ENCODE measurements around the gene SRGAP2B. TPM values are rescaled to one million over a fixed set of nuclear protein-coding genes. Genes with fewer than 3 reads are reported as not detected.
"Not testable (repeated sequence)": the region's sequence is repeated elsewhere in the genome, so short reads cannot be mapped to it uniquely, and the experiment has no call there.

Gene SRGAP2B
- total RNA-seq, 1 experiment from 2014 or later: 4.9 TPM

- DNase-seq, H3K9me3 ChIP-seq, H3K27me3 ChIP-seq, H3K36me3 ChIP-seq, H3K4me3 ChIP-seq: not testable (repeated sequence)
Observed at GRCh38 chr1:144913977-144914734, 181.0 kb downstream of the SRGAP2B start.

DNA sequence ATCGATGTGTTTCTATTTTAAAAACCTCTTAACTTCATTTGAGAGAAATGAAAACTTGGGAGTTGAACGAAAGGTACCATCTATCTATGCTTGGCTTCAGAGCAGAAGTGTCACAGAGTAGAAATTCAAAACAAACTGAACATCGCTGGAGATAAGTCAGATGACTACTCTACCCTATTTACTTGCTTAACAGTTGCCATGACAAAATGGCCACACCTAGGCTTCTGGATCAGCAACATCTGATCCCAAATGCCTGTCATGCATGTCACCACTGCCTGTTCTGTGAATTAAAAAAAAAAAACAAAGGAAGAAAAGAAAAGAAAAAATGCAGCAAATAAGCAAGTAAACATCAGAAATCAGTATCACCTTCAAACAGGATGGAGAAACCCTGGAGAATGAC is 181.7 kb downstream of the SRGAP2B start:
- H3K27me3 ChIP-seq, H3K9me3 ChIP-seq, H3K36me3 ChIP-seq, H3K4me3 ChIP-seq, DNase-seq: not testable (repeated sequence)

GRCh38 chr1:144910729-144911128 is 184.4 kb downstream of the SRGAP2B start:
- not testable (repeated sequence) for H3K27me3 ChIP-seq, DNase-seq, H3K4me3 ChIP-seq, H3K9me3 ChIP-seq, H3K36me3 ChIP-seq

DNA sequence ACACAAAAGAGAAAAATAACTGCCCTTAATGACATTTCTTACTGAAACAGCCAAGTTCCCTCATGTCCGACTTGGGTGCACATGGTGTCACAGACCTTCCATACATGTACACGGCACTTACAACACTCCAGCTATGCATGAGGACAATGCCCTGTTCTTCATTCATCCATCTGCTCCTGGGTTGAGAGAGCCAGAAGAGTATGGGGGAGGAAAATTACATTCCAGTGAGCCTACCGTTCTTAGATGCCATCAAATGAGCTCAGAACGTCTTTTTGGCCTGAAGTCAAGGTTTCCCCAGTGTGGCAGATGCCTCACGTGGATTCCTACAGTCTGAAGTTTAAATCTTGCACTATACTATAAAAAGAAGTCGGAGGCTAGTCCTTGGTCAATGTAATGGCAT is 194.3 kb downstream of the SRGAP2B start:
- H3K36me3 ChIP-seq, H3K27me3 ChIP-seq, H3K4me3 ChIP-seq, DNase-seq, H3K9me3 ChIP-seq: not testable (repeated sequence)

GRCh38 chr1:144894454-144895201 is 200.5 kb downstream of the SRGAP2B start:
- H3K9me3 ChIP-seq, DNase-seq, H3K27me3 ChIP-seq, H3K36me3 ChIP-seq, H3K4me3 ChIP-seq: not testable (repeated sequence)

- H3K27me3 ChIP-seq, H3K9me3 ChIP-seq, DNase-seq, H3K4me3 ChIP-seq, H3K36me3 ChIP-seq: not testable (repeated sequence)
Observed at GRCh38 chr1:144893710-144894438, 201.3 kb downstream of the SRGAP2B start.

GRCh38 chr1:144893062-144893461 is 202.1 kb downstream of the SRGAP2B start:
- H3K27me3 ChIP-seq, DNase-seq, H3K9me3 ChIP-seq, H3K4me3 ChIP-seq, H3K36me3 ChIP-seq: not testable (repeated sequence)

- not testable (repeated sequence) for H3K36me3 ChIP-seq, DNase-seq, H3K27me3 ChIP-seq, H3K4me3 ChIP-seq, H3K9me3 ChIP-seq
Observed at GRCh38 chr1:144889450-144890115, 205.5 kb downstream of the SRGAP2B start.

DNA sequence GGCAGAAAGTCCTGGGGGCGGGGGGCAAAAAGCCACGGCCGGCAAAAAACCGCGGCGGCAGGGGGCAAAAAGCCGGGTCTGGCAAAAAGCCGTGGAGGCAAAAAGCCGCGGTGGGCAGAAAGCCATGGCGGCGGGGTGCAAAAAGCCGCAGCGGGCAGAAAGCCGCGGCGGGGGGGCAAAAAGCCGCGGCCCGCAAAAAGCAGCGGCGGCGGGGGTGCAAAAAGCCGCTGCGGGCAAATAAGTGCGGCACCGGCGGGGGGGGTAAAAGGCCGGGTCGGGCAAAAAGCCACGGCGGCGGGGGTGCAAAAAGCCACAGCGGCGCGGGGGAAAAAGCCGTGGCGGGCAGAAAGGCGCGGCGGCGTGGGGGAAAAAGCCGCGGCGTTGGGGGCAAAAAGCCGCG is 212.1 kb downstream of the SRGAP2B start:
- H3K36me3 ChIP-seq, H3K27me3 ChIP-seq, H3K9me3 ChIP-seq: not testable (repeated sequence)
- peak; percentile 12 for DNase-seq
- peak overlapping the region; percentile 41 for H3K4me3 ChIP-seq

DNA sequence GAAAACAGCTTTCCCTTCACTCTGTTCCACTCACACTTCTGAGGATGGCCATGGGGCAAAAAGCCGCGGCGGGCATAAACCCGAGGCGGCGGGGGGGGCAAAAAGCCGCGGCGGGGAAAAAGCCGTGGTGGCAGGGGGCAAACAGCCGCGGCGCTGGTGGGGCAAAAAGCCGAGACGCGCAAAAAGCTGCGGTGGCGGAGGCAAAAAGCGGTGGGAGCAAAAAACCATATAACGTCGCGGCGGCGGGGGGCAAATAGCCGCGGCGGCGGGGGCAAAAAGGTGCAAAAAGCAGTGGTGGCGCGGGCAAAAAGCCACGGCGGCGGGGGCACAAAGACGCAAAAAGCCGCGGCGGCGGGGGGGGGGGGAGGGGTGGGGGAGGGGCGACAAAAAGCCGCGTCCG is 212.8 kb downstream of the SRGAP2B start:
- not testable (repeated sequence) for H3K27me3 ChIP-seq, H3K36me3 ChIP-seq, H3K4me3 ChIP-seq, H3K9me3 ChIP-seq
- peak; percentile 1 for DNase-seq

DNA sequence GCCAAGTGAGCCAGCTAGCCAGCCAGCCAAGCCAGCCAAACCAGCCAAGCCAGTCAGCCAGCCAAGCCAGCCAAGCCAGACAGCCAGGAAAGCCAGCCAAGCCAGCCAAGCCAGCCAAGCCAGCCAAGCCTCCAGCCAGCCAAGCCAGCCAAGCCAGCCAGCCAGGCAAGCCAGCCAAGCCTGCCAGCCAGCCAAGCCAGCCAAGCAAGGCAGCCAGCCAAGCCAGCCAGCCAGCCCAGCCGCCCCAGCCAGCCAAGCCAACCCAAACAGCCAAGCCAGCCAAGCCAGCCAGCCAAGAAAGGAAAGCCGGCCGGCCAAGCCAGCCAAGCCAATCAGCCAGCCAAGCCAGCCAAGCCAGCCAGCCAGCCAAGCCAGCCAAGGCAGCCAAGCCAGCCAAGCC is 236.5 kb downstream of the SRGAP2B start:
- not testable (repeated sequence) for H3K27me3 ChIP-seq, H3K36me3 ChIP-seq, H3K9me3 ChIP-seq, H3K4me3 ChIP-seq
- peak; percentile 1 for DNase-seq

Other genes starting within 250 kb of the SRGAP2B start
- gene FAM72D, start 646 bp upstream of the SRGAP2B start, total RNA-seq (2014; rRNA removed; shearing (Covaris generic); ENCODE audit: low replicate concordance): 7.5 and 8.0 TPM in 2 replicates
- not detected in 2 replicates for gene PPIAL4D, start 146.8 kb upstream of the SRGAP2B start, total RNA-seq (2014; rRNA removed; shearing (Covaris generic); ENCODE audit: low replicate concordance)